K562 (cell line): Measurements from ENCODE around the gene MED15. TPM values are rescaled to one million over a fixed set of nuclear protein-coding genes. Genes with fewer than 3 reads are reported as not detected.

Experiments used
- EP300 ChIP-seq: IDR thresholded peaks from 2 replicates; pipeline ENCODE4 v1.6.1; 2012; ENCODE audit warnings: low read length, improper control_type of control experiment
- HOXB6 ChIP-seq: fragments of 250-450 bp; sonication (Bioruptor Pico); IDR thresholded peaks from 2 replicates; pipeline ENCODE4 v1.5.1; 2022; ENCODE audit warnings: mild to moderate bottlenecking, borderline replicate concordance
- NFRKB ChIP-seq: fragments of 450-650 bp; IDR thresholded peaks from 2 replicates; pipeline ENCODE4 v1.6.1; 2016; ENCODE audit warnings: low read depth
- OTX1 ChIP-seq: fragments of 450-650 bp; formaldehyde crosslinking; IDR thresholded peaks from 2 replicates; pipeline ENCODE4 v1.4.0; 2022; ENCODE audit warnings: mild to moderate bottlenecking
- REST ChIP-seq, 2 experiments: fragments of 450-650 bp; formaldehyde crosslinking in 1 of 2; IDR thresholded peaks; 2 replicates each; pipeline versions ENCODE4 v1.4.0 to v1.6.1; 2014 to 2020; ENCODE audit warnings: mild to moderate bottlenecking in 2 of 2, borderline replicate concordance in 1 of 2, low read depth in 1 of 2
- SAP30 ChIP-seq: fragments of 200-600 bp; sonication (generic); IDR thresholded peaks from 2 replicates; pipeline ENCODE4 v1.6.1; 2012; ENCODE audit warnings: borderline replicate concordance, low read depth, mild to moderate bottlenecking, moderate library complexity, low read length, control low read depth, inconsistent platforms; ENCODE audit not compliant: insufficient read depth, poor library complexity, severe bottlenecking
- SMAD1 ChIP-seq: fragments of 150-350 bp; IDR thresholded peaks from 2 replicates; pipeline ENCODE4 v1.6.1; 2014; ENCODE audit warnings: low read length, low read depth; ENCODE audit not compliant: partially characterized antibody
- STAG1 ChIP-seq: sonication (generic); formaldehyde crosslinking; IDR thresholded peaks from 2 replicates; pipeline ENCODE4 v1.5.0; 2020; ENCODE audit warnings: missing genetic modification reagents, borderline replicate concordance
- U2AF1 ChIP-seq: fragments of 200-400 bp; formaldehyde crosslinking; optimal IDR thresholded peaks from 2 replicates; pipeline ENCODE3; 2017; ENCODE audit warnings: mild to moderate bottlenecking, low read depth, low read length, moderate library complexity
- USF2 ChIP-seq: sonication (generic); formaldehyde crosslinking; IDR thresholded peaks from 2 replicates; pipeline ENCODE4 v1.5.0; 2020; ENCODE audit warnings: missing genetic modification reagents
- ZNF12 ChIP-seq: sonication (generic); formaldehyde crosslinking; IDR thresholded peaks from 2 replicates; pipeline ENCODE4 v1.4.0; 2020; ENCODE audit warnings: mild to moderate bottlenecking, missing genetic modification reagents
- polyA plus RNA-seq, 8 experiments: library from polyadenylated mRNA; depleted of rRNA in 4 of 8; stranded (reverse) in 5 of 8; unstranded in 3 of 8; fragments of >200 nt; fragmentation: Nextera tagmentation in 2 of 8; fragmentation: Illumina TruSeq in 1 of 8; extraction: Ambion mirVana in 2 of 8; extraction: Trizol in 1 of 8; gene quantifications; 2 replicates each; pipeline versions ENCODE4 v1.2.1 to v1.2.3, GENCODE V29; 2011 to 2014; ENCODE audit warnings: inconsistent platforms in 1 of 8, missing spikeins in 1 of 8
- total RNA-seq, 7 experiments: library from RNA; depleted of rRNA in 6 of 7; stranded (reverse); fragments of >200 nt in 6 of 7; fragmentation: Illumina TruSeq in 2 of 7; extraction: Trizol in 2 of 7; gene quantifications; 2 replicates each; pipeline versions ENCODE4 v1.2.1 to v1.2.3, GENCODE V29; 2011 to 2021; ENCODE audit warnings: low replicate concordance in 1 of 7

MED15 gene
- total and polyA plus RNA-seq, 9 of the 15 experiments (the other 6 are each of a cell fraction or from before 2014, with no cell fraction given): 4.0 to 271 (median 60.1) TPM

GRCh38 chr22:20606041-20606783 is 98.8 kb downstream of the MED15 start (continued):
- TF ChIP-seq REST (IDR thresholded peaks at IDR 0.05; ENCODE audit: borderline replicate concordance): peak; percentile 97
- peak; percentile 65; the same call in 1 of the 2 replicates for TF ChIP-seq REST (CRISPR knock-in tag; IDR thresholded peaks at IDR 0.05; ENCODE audit: low read depth)
- peak; percentile 70; the same call in 1 of the 2 replicates for TF ChIP-seq OTX1 (CRISPR knock-in tag)
- TF ChIP-seq STAG1 (CRISPR knock-in tag): no peak
- TF ChIP-seq SAP30: peak; percentile 13
- TF ChIP-seq SMAD1: peak; percentile 71
- TF ChIP-seq NFRKB: no peak
- TF ChIP-seq HOXB6 (CRISPR knock-in tag): peak; percentile 50; the same call in 1 of the 2 replicates
- TF ChIP-seq USF2 (CRISPR knock-in tag): peak; percentile 60; the same call in 1 of the 2 replicates
- 0 out of 2 replicates have a peak, but pooled peaks have one; percentile 67 for TF ChIP-seq ZNF12
- peak; percentile 51 for TF ChIP-seq EP300
- TF ChIP-seq U2AF1: no peak
